K562 (cell line): ENCODE results near the gene NTPCR. TPM values are rescaled to one million over a fixed set of nuclear protein-coding genes. Genes with fewer than 3 reads are reported as not detected.

Experiments used
- ATAC-seq: fragments of 200-7000 bp; cut with Tn5 transposase; 3 replicates; pipeline ENCODE4 v1.9.1; 2020; ENCODE audit warnings: moderate library complexity
- BruUV-seq: library from RNA; stranded (reverse); fragments of 400-500 nt; replicated peaks from 2 replicates; lab custom pipeline; 2021; lab: Mats Ljungman, UMichigan
- CTCF ChIA-PET: fragments of 300-600 bp; formaldehyde crosslinking; extraction: SDS; loops from one replicate; lab custom pipeline; 2021; ENCODE audit warnings: low intra/inter-chr PET ratio; lab: Yijun Ruan, JAX
- POLR2A ChIA-PET: fragments of 300-600, 350-650 bp; sonication (Branson Sonifier 250); formaldehyde crosslinking; extraction: SDS; loops from one replicate; lab custom pipeline; 2021; ENCODE audit warnings: antibody characterized with exemption, inconsistent platforms; lab: Yijun Ruan, JAX
- DNase-seq, 4 experiments: peaks; one replicate each; pipeline versions ENCODE4 v3.0.0 to v3.0.0-alpha.2; 2011 to 2018; ENCODE audit warnings: low spot score in 3 of 4, mixed read lengths in 3 of 4; ENCODE audit errors: extremely low read depth in 1 of 4
- FAIRE-seq: peaks from 2 replicates; lab custom pipeline; 2011; peaks lifted over from hg19 to GRCh38; lab: Jason Lieb, UNC
- H2AFZ ChIP-seq: 2 replicates; pipeline ENCODE4 v1.6.0; 2011; ENCODE audit warnings: low read depth, low read length, control low read depth, inconsistent platforms
- H3K27ac ChIP-seq: fragments of 200-600 bp; 3 replicates; pipeline ENCODE4 v1.8.0; 2011; ENCODE audit warnings: low read depth, mild to moderate bottlenecking, control low read depth, inconsistent platforms, low read length, moderate library complexity, mixed read lengths; ENCODE audit errors: extremely low read depth
- H3K27me3 ChIP-seq, 2 experiments: fragments of 300-600 bp in 1 of 2; 2 replicates in 1 of 2; 3 replicates in 1 of 2; pipeline versions ENCODE4 v1.6.0 to v1.8.0; 2011; ENCODE audit warnings: inconsistent platforms in 2 of 2, low read length in 2 of 2, mild to moderate bottlenecking in 1 of 2, mixed read lengths in 1 of 2, moderate library complexity in 1 of 2; ENCODE audit not compliant: control insufficient read depth in 2 of 2, insufficient read depth in 2 of 2
- H3K36me3 ChIP-seq: fragments of 300-600 bp; 3 replicates; pipeline ENCODE4 v1.8.0; 2011; ENCODE audit warnings: mild to moderate bottlenecking, low read length, inconsistent platforms; ENCODE audit not compliant: control insufficient read depth, insufficient read depth
- H3K4me1 ChIP-seq, 2 experiments: fragments of 200-600 bp in 1 of 2; replicated peaks in 1 of 2; 2 replicates in 1 of 2; 3 replicates in 1 of 2; pipeline versions ENCODE4 v1.5.1 to v1.8.0; 2011; ENCODE audit warnings: inconsistent platforms in 2 of 2, low read length in 2 of 2, mild to moderate bottlenecking in 1 of 2, mixed read lengths in 1 of 2, moderate library complexity in 1 of 2; ENCODE audit not compliant: control insufficient read depth in 2 of 2, insufficient read depth in 2 of 2
- H3K4me2 ChIP-seq: 2 replicates; pipeline ENCODE4 v1.6.1; 2011; ENCODE audit warnings: low read length, control low read depth, inconsistent platforms, mixed read lengths; ENCODE audit not compliant: insufficient read depth
- H3K4me3 ChIP-seq: fragments of 200-600 bp; sonication (generic), shearing (Covaris generic); 2 replicates; pipeline ENCODE4 v1.5.1; 2016; ENCODE audit warnings: control low read depth, inconsistent platforms
- H3K79me2 ChIP-seq: fragments of 200-600 bp; 3 replicates; pipeline ENCODE4 v1.8.0; 2011; ENCODE audit warnings: low read length, inconsistent platforms; ENCODE audit not compliant: control insufficient read depth, insufficient read depth
- H3K9ac ChIP-seq, 2 experiments: 2 replicates each; pipeline versions ENCODE4 v1.6.0 to v1.6.1; 2011; ENCODE audit warnings: low read depth in 2 of 2, low read length in 2 of 2, control low read depth in 1 of 2, inconsistent platforms in 1 of 2, mild to moderate bottlenecking in 1 of 2, mixed read lengths in 1 of 2; ENCODE audit not compliant: insufficient read depth in 1 of 2
- H3K9me1 ChIP-seq: one replicate; pipeline ENCODE4 v1.6.0; 2011; ENCODE audit warnings: inconsistent platforms, mild to moderate bottlenecking, low read length, moderate library complexity; ENCODE audit not compliant: control insufficient read depth, insufficient read depth
- H3K9me3 ChIP-seq: replicated peaks from 2 replicates; pipeline ENCODE4 v1.5.1; 2011; ENCODE audit warnings: low read depth, low read length, inconsistent platforms; ENCODE audit not compliant: control insufficient read depth, insufficient read depth
- H4K20me1 ChIP-seq: replicated peaks from 2 replicates; pipeline ENCODE4 v1.6.1; 2011; ENCODE audit warnings: low read length, inconsistent platforms, mixed read lengths; ENCODE audit not compliant: control insufficient read depth, insufficient read depth
- BDP1 ChIP-seq: IDR thresholded peaks from 3 replicates; pipeline ENCODE4 v1.6.1; 2011; ENCODE audit not compliant: insufficient read length, insufficient read depth
- CTCF ChIP-seq, 3 experiments: IDR thresholded peaks in 2 of 3; conservative IDR thresholded peaks in 1 of 3; 2 replicates each; pipeline ENCODE4 v1.5.1; 2011 to 2012; ENCODE audit warnings: low read length in 3 of 3, mild to moderate bottlenecking in 3 of 3, control low read depth in 2 of 3, improper control_type of control experiment in 1 of 3, inconsistent platforms in 1 of 3, low read depth in 1 of 3, mixed read lengths in 1 of 3, moderate library complexity in 1 of 3; ENCODE audit not compliant: insufficient read depth in 2 of 3
- E4F1 ChIP-seq: fragments of 250-450 bp; sonication (Bioruptor Pico); IDR thresholded peaks from 2 replicates; pipeline ENCODE4 v1.5.0; 2021; ENCODE audit warnings: mild to moderate bottlenecking, borderline replicate concordance
- ELF1 ChIP-seq: fragments of 200-800 bp; sonication (Bioruptor generic); IDR thresholded peaks from 2 replicates; pipeline ENCODE4 v1.6.1; 2016; ENCODE audit warnings: missing genetic modification characterization, missing compliant biosample characterization
- HNRNPL ChIP-seq: fragments of 200-400 bp; formaldehyde crosslinking; IDR thresholded peaks from 2 replicates; pipeline ENCODE4 v1.6.1; 2017; ENCODE audit warnings: low read depth, mild to moderate bottlenecking, low read length
- KAT8 ChIP-seq: fragments of 450-650 bp; IDR thresholded peaks from 2 replicates; pipeline ENCODE4 v1.6.1; 2016; ENCODE audit warnings: low read depth, mild to moderate bottlenecking
- RAD21 ChIP-seq, 2 experiments: fragments of 250-450 bp in 1 of 2; fragments of 450-650 bp in 1 of 2; sonication (Bioruptor Pico) in 1 of 2; formaldehyde crosslinking in 1 of 2; IDR thresholded peaks in 1 of 2; conservative IDR thresholded peaks in 1 of 2; 2 replicates each; pipeline versions ENCODE4 v1.4.0 to v1.8.0; 2020 to 2022; ENCODE audit warnings: mild to moderate bottlenecking in 2 of 2, moderate library complexity in 1 of 2
- RB1 ChIP-seq: fragments of 450-650 bp; IDR thresholded peaks from 2 replicates; pipeline ENCODE4 v1.6.1; 2017; ENCODE audit warnings: low read depth, mild to moderate bottlenecking
- SAFB ChIP-seq: fragments of 200-400 bp; formaldehyde crosslinking; IDR thresholded peaks from 2 replicates; pipeline ENCODE4 v1.6.1; 2017; ENCODE audit warnings: low read depth, low read length, borderline replicate concordance
- SMC3 ChIP-seq: conservative IDR thresholded peaks from 2 replicates; pipeline ENCODE4 v1.6.1; 2011; ENCODE audit warnings: low read depth, low read length, improper control_type of control experiment; ENCODE audit not compliant: insufficient read depth
- XRCC5 ChIP-seq: fragments of 200-400 bp; formaldehyde crosslinking; IDR thresholded peaks from 2 replicates; pipeline ENCODE4 v1.6.1; 2017; ENCODE audit warnings: low read depth, mild to moderate bottlenecking, low read length
- ZNF133 ChIP-seq: fragments of 250-450 bp; sonication (Bioruptor Pico); IDR thresholded peaks from 2 replicates; pipeline ENCODE4 v1.4.0; 2020; ENCODE audit warnings: mild to moderate bottlenecking
- ZNF140 ChIP-seq: fragments of 250-450 bp; sonication (Bioruptor Pico); IDR thresholded peaks from 2 replicates; pipeline ENCODE4 v1.8.0; 2021; ENCODE audit warnings: moderate library complexity, mild to moderate bottlenecking, inconsistent platforms
- ZNF354B ChIP-seq: fragments of 250-450 bp; sonication (Bioruptor Pico); IDR thresholded peaks from 2 replicates; pipeline ENCODE4 v1.4.0; 2020
- ZNF384 ChIP-seq: IDR thresholded peaks from 2 replicates; pipeline ENCODE4 v1.6.1; 2012; ENCODE audit warnings: low read depth, low read length, improper control_type of control experiment
- ZNF512 ChIP-seq: IDR thresholded peaks from 2 replicates; pipeline ENCODE4 v1.6.1; 2016; ENCODE audit warnings: missing genetic modification characterization, missing compliant biosample characterization
- ZNF764 ChIP-seq: fragments of 250-450 bp; sonication (Bioruptor Pico); IDR thresholded peaks from 2 replicates; pipeline ENCODE4 v1.4.0; 2020; ENCODE audit warnings: low read depth, mild to moderate bottlenecking, moderate library complexity
- WGBS: fragments of 100-300 bp; shearing (Covaris generic); methylation state at CpG from one replicate; pipeline ENCODE4 v1.1.6; 2016; ENCODE audit warnings: low coverage, mixed read lengths; ENCODE audit not compliant: insufficient coverage; ENCODE audit errors: missing lambda C conversion rate; 5-methylcytosine and 5-hydroxymethylcytosine counted together
- in situ Hi-C: fragments of 300-500 bp; cut with MboI; formaldehyde crosslinking; loops from 4 replicates; pipeline ENCODE4 v1.15.0; 2018; ENCODE audit warnings: inconsistent platforms, mixed read lengths
- intact Hi-C: fragments of 100-400 bp; cut with micrococcal nuclease; formaldehyde crosslinking; loops from 2 replicates; pipeline ENCODE4 v1.14.2; 2022
- polyA plus RNA-seq, 8 experiments: library from polyadenylated mRNA; depleted of rRNA in 4 of 8; stranded (reverse) in 5 of 8; unstranded in 3 of 8; fragments of >200 nt; fragmentation: Nextera tagmentation in 2 of 8; fragmentation: Illumina TruSeq in 1 of 8; extraction: Ambion mirVana in 2 of 8; extraction: Trizol in 1 of 8; gene quantifications; 2 replicates each; pipeline versions ENCODE4 v1.2.1 to v1.2.3, GENCODE V29; 2011 to 2014; ENCODE audit warnings: inconsistent platforms in 1 of 8, missing spikeins in 1 of 8
- total RNA-seq, 7 experiments: library from RNA; depleted of rRNA in 6 of 7; stranded (reverse); fragments of >200 nt in 6 of 7; fragmentation: Illumina TruSeq in 2 of 7; extraction: Trizol in 2 of 7; gene quantifications; 2 replicates each; pipeline versions ENCODE4 v1.2.1 to v1.2.3, GENCODE V29; 2011 to 2021; ENCODE audit warnings: low replicate concordance in 1 of 7
- TF ChIP-seq, protein P1 (sequence below): sonication (generic); formaldehyde crosslinking; IDR thresholded peaks from 2 replicates; pipeline ENCODE4 v1.9.0; 2022; ENCODE audit warnings: mild to moderate bottlenecking, missing genetic modification reagents

Gene NTPCR
- total and polyA plus RNA-seq, 9 of the 15 experiments (the other 6 are each of a cell fraction or from before 2014, with no cell fraction given) = 19.3 to 105 (median 48.8) TPM

DNA sequence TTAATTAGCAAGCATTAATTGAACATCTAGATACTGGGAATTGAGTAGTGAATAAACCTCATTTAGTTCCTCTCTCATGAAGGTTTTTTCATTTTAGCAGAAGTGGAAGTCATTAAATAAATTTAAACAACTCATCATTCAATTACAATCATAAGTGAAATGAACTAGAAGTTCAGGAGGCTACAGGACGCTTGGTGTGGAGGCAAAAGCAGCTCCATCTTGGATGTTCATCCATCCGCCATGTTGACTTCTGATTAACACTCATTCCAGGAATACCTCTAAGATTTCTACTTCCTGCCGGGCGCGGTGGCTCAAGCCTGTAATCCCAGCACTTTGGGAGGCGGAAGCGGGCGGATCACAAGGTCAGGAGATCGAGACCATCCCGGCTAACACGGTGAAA, 11.5 kb upstream of the NTPCR start:
- Histone ChIP-seq H4K20me1 (no peaks in the 10 kb centered on the region), H3K4me1 (peaks cover 0 to 14% of the 10 kb centered on the region in 2 experiments; a peak in 3 of 5 replicates), H3K79me2 (no peaks in the 10 kb centered on the region), H3K36me3 (no peaks in the 10 kb centered on the region), H3K27me3 (peaks cover 2 to 5% of the 10 kb centered on the region in 2 experiments; a peak in 1 of 5 replicates), H3K9me1 (no peaks in the 10 kb centered on the region), H3K4me2 (no peak overlapping the region), H3K9me3 (no peaks in the 10 kb centered on the region), H3K9ac (no peak overlapping the region), H3K4me3 (no peak overlapping the region), H2AFZ (no peak overlapping the region), H3K27ac (no peak overlapping the region)
- FAIRE-seq (no peak), DNase-seq (no peak), ATAC-seq (no peak)
- no TSS peak for BruUV-seq
- CTCF ChIA-PET = no interaction called here
- 40% methylated on average over 10 of the region's 11 CpGs for WGBS
- in situ Hi-C loops (no loop called here), intact Hi-C loops (no loop called here)
- POLR2A ChIA-PET = no interaction called here
- no peak for TF ChIP-seq BDP1
- no peak for TF ChIP-seq ZNF764 (CRISPR knock-in tag)
- TF ChIP-seq SAFB = no peak
- no peak for TF ChIP-seq ELF1 (tag)
- peak; percentile 39; the same call in 1 of the 2 replicates for TF ChIP-seq ZNF354B (CRISPR knock-in tag)
- no peak for TF ChIP-seq ZNF512 (tag)
- TF ChIP-seq CTCF (IDR thresholded peaks at IDR 0.05 in 2 of 3, conservative IDR thresholded peaks at IDR 0.05 in 1 of 3; ENCODE audit: insufficient read depth in 2 of 3, low read depth in 1 of 3, low read length in 3 of 3) = no peak
- TF ChIP-seq, protein P1, sequence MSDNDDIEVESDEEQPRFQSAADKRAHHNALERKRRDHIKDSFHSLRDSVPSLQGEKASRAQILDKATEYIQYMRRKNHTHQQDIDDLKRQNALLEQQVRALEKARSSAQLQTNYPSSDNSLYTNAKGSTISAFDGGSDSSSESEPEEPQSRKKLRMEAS (CRISPR knock-in tag) = no peak
- TF ChIP-seq HNRNPL = no peak
- TF ChIP-seq KAT8 = no peak
- no peak for TF ChIP-seq XRCC5
- TF ChIP-seq ZNF140 (CRISPR knock-in tag) = no peak
- TF ChIP-seq E4F1 (CRISPR knock-in tag) = no peak
- TF ChIP-seq ZNF384 = no peak
- no peak for TF ChIP-seq RAD21 (CRISPR knock-in tag; conservative IDR thresholded peaks at IDR 0.05 in 1 of 2, IDR thresholded peaks at IDR 0.05 in 1 of 2)
- no peak for TF ChIP-seq SMC3
- no peak for TF ChIP-seq RB1
- no peak for TF ChIP-seq ZNF133 (CRISPR knock-in tag)
